ENCODE results near the gene C1GALT1. TPM values are rescaled to one million over a fixed set of nuclear protein-coding genes. Genes with fewer than 3 reads are reported as not detected.

C1GALT1 gene
- total RNA-seq, 1 donor from 2014 or later, result 35.8 TPM

DNA sequence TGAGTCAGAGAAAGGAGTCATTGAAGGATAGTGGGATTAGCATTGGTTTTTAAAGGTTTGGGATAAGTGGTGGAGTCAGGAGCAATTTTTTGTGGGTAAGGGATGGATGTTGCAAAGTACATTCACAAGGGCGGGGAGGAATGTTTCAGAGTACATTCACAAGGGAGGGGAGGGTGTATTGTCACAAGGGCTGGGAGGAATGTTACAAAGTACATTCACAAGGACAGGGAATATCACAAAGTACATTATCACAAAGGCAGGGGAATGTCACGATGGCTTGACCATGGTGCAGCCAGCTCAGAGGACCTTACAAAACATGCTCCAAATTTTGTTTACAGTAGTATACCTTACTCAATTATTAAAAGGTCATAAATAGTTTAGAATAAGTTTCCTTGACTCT is 30.3 kb downstream of the C1GALT1 start:
- no peak overlapping the region for H3K4me3 Mint-ChIP-seq
- peaks cover 35% of the 10 kb centered on the region for H3K36me3 Mint-ChIP-seq (ENCODE audit: low read depth)
- DNase-seq (ENCODE audit: low spot score), result no peak
- H3K27ac Mint-ChIP-seq, result no peak overlapping the region
- H3K27me3 Mint-ChIP-seq (ENCODE audit: insufficient read depth), result no peaks in the 10 kb centered on the region
- no peaks in the 10 kb centered on the region for H3K9me3 Mint-ChIP-seq
- peaks cover 6% of the 10 kb centered on the region for H3K4me1 Mint-ChIP-seq (ENCODE audit: low read depth)
- intact Hi-C loops (cut with micrococcal nuclease), result no loop called here

DNA sequence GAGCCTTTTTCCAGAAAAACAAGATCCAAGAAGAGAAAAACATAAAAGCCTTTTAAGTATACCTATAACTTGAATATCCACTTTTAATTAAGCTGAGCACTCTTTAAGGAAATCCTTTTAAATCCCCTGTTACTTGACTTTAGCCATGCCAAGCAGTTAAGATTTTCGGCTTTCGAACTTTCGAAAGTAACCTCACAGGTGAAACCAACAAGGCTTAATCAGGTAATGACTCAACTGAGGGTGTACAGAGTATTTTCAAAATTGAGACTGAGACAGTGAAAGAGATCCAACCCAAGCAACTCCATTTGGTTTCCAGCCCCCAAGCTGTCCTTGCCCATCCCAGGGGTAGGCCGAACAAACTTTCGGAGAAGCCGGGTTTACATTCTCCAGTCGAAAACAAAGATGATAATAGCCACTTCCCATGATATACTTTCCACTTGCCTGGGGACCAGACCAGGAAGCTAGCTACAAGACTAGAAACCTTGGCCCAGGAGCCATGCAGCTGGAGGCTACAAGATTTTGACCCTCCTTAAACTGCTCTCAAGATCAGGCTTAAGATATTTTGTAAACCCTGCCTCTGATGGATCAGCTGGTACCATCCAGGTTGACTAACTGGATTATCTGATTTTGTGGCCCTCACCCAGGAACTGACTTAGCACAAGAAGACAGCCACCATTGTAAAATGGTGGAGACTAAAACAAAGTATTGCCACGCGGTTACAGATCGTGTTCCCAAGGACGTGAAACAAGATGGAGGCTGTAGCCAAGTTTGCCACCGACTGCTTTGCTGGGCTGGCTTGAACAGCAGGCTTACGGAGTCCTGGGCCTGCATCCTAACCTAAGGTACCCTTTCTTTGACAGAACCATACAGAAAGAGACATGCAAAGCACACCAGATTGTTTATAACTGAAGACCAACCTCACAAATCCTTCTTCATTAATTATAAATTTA is 32.3 kb downstream of the C1GALT1 start:
- Mint-ChIP-seq H3K4me3 (no peak overlapping the region), H3K27me3 (ENCODE audit: insufficient read depth) (no peaks in the 10 kb centered on the region), H3K9me3 (no peaks in the 10 kb centered on the region), H3K27ac (no peak overlapping the region), H3K36me3 (ENCODE audit: low read depth) (peaks cover 39% of the 10 kb centered on the region), H3K4me1 (ENCODE audit: low read depth) (peaks cover 9% of the 10 kb centered on the region)
- DNase-seq (ENCODE audit: low spot score), result no peak
- intact Hi-C loops (cut with micrococcal nuclease), result no loop called here

DNA sequence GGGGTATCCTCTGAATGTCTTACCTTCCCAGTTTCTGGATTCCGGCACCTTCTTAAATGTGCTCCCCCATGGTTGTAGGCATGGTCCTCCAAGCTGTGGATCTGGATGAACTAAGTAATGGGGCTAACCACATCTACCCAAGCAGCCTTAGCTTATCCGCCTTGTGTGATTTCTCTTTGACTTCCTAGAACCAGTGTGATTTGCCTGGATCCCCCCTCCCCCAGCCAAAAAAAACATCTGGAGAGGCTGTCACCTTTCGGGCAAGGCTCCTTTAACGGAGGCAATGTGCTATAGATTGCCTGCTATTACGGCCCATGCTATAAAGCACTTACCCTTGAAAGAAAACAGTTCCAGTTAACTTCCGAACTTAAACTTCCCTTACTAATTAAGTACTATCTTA is 33.9 kb downstream of the C1GALT1 start:
- Mint-ChIP-seq H3K36me3 (ENCODE audit: low read depth) (peaks cover 37% of the 10 kb centered on the region), H3K4me3 (no peak overlapping the region)
- intact Hi-C loops (cut with micrococcal nuclease), result no loop called here

DNA sequence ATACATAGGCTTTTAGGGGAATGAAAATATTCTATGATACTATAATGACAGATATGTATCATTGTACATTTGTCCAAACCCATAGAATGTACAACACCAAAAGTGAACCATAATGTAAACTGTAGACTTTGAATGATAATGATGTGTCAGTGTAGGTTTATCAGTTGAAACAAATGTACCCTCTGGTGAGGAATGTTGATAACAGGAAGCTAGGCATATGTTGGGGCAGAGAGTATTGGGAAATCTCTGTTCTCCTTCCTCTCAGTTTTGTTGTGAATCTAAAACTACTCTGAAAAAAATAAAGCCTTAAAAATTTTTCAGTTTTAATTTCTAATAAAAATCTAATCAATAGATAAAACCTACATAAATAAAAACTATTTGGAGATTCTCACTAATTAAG is 36.9 kb downstream of the C1GALT1 start:
- Mint-ChIP-seq H3K27me3 (ENCODE audit: insufficient read depth) (no peaks in the 10 kb centered on the region), H3K36me3 (ENCODE audit: low read depth) (peaks cover 34% of the 10 kb centered on the region), H3K4me1 (ENCODE audit: low read depth) (peaks cover 27% of the 10 kb centered on the region), H3K9me3 (no peaks in the 10 kb centered on the region), H3K27ac (no peak overlapping the region), H3K4me3 (no peak overlapping the region)
- DNase-seq (ENCODE audit: low spot score), result no peak
- intact Hi-C loops (cut with micrococcal nuclease), result no loop called here

More for the DNA sequence above, 33.9 kb downstream of the C1GALT1 start:
- peaks cover 13% of the 10 kb centered on the region for H3K4me1 Mint-ChIP-seq (ENCODE audit: low read depth)
- no peak overlapping the region for H3K27ac Mint-ChIP-seq
- no peak for DNase-seq (ENCODE audit: low spot score)
- H3K27me3 Mint-ChIP-seq (ENCODE audit: insufficient read depth), result no peaks in the 10 kb centered on the region
- H3K9me3 Mint-ChIP-seq, result no peaks in the 10 kb centered on the region

DNA sequence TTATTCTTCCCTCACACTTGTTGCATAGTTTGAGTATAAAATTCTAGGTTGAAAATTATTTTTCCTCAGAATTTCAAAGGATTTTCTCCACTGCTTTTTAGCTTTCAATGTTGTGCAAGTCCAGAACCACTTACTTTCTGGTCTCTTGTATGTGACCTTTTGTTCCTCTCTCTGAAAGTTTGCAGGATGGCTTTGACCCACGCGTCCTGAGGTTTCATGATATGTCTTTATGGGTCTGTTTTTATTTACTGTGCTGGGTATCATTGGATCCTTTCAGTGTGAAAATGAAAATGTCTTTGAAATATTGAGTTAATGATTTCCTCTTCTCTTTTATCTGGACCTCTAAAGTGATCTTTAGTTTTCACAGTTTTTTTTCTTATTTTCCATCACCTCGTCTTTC is 38.5 kb downstream of the C1GALT1 start:
- no peaks in the 10 kb centered on the region for H3K27me3 Mint-ChIP-seq (ENCODE audit: insufficient read depth)
- DNase-seq (ENCODE audit: low spot score), result no peak
- peaks cover 27% of the 10 kb centered on the region for H3K4me1 Mint-ChIP-seq (ENCODE audit: low read depth)
- peaks cover 28% of the 10 kb centered on the region for H3K36me3 Mint-ChIP-seq (ENCODE audit: low read depth)
- no peak overlapping the region for H3K4me3 Mint-ChIP-seq
- no peaks in the 10 kb centered on the region for H3K9me3 Mint-ChIP-seq
- peak overlapping the region; percentile 24 for H3K27ac Mint-ChIP-seq
- intact Hi-C loops (cut with micrococcal nuclease), result no loop called here

DNA sequence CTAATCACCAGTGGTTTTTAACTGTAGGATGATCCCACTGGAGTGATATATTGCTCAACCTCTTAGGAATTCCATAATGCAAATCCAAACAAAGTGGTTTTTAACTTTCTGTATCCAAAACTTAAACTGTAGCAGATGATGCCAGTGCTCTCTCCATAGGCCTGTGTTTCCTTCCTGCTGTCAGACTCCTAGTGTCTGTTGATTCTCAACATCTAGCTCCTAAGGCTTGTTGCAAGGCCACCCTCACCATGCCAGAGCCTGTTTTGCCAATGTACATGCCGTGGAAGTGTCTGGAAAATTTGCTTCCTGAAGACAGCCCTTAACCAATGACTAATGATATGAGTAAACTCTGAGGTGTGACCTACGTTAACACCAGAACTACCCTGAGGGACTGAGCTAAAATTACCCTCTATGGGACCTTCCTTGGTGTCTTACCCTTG is 39.3 kb downstream of the C1GALT1 start:
- Mint-ChIP-seq H3K27me3 (ENCODE audit: insufficient read depth) (no peaks in the 10 kb centered on the region), H3K9me3 (no peaks in the 10 kb centered on the region), H3K4me3 (no peak overlapping the region), H3K27ac (no peak overlapping the region), H3K36me3 (ENCODE audit: low read depth) (peaks cover 24% of the 10 kb centered on the region), H3K4me1 (ENCODE audit: low read depth) (peaks cover 27% of the 10 kb centered on the region)
- no peak for DNase-seq (ENCODE audit: low spot score)
- intact Hi-C loops (cut with micrococcal nuclease), result no loop called here

DNA sequence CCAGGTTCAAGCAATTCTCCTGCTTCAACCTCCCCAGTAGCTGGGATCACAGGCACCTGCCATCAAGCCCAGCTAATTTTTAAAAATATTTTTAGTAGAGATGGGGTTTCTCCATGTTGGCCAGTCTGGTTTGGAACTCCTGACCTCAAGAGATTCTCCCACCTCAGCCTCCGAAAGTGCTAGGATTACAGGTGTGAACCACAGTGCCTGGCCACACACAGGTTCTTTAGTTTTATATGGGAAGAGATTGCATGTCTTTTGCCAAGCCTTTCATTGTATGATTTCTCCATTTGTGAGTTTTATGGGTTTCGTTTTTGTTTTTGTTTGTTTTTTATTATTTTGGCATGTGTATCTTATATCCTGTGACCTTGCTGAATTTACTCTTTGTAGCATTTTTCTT is 40.9 kb downstream of the C1GALT1 start:
- no peak for DNase-seq (ENCODE audit: low spot score)
- Mint-ChIP-seq H3K4me3 (no peak overlapping the region), H3K36me3 (ENCODE audit: low read depth) (peaks cover 13% of the 10 kb centered on the region), H3K27ac (no peak overlapping the region), H3K4me1 (ENCODE audit: low read depth) (peaks cover 22% of the 10 kb centered on the region), H3K27me3 (ENCODE audit: insufficient read depth) (no peaks in the 10 kb centered on the region), H3K9me3 (no peaks in the 10 kb centered on the region)
- intact Hi-C loops (cut with micrococcal nuclease), result no loop called here

DNA sequence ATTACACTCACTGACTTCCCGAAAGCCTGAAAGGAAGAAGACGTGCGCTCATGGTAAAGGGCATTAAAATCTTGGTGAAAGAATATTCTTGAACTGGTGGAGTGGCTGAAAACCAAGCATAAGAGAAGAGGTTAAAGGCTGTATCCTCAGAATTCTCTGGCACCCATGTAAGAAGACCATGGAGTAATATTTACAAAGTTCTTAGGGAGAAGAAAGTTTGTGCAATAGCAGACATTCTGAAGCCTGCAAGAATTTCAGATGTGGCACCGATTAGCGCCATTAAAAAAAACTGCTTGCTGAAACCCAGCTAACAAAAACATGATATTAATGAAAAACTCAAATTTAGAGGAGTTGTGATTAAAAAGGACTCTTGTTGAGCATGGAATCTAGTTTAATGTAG is 44.1 kb downstream of the C1GALT1 start:
- Mint-ChIP-seq H3K4me1 (ENCODE audit: low read depth) (peaks cover 19% of the 10 kb centered on the region), H3K9me3 (peaks cover 8% of the 10 kb centered on the region), H3K4me3 (no peak overlapping the region), H3K27ac (no peak overlapping the region), H3K36me3 (ENCODE audit: low read depth) (peaks cover 15% of the 10 kb centered on the region), H3K27me3 (ENCODE audit: insufficient read depth) (no peaks in the 10 kb centered on the region)
- DNase-seq (ENCODE audit: low spot score), result no peak
- intact Hi-C loops (cut with micrococcal nuclease), result no loop called here

DNA sequence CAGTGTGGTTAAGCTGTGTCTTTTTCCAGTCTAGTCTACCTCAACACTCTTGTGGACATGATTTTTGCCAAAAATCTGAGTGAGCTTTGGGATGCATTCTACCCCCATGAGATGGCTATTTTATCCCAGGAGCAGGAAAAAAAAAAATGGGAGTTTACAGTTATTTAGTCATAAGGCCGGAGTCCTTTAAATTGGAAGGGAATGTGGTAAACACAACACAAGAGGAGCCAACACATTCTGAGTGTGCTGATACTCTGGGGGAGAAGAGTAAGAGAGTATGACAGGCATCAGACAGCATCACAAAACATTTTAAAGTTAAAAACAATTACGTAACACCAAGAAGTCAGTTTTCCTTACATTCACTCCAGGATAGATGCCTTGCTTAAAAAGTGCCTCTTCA is 46.1 kb downstream of the C1GALT1 start:
- Mint-ChIP-seq H3K4me1 (ENCODE audit: low read depth) (peaks cover 24% of the 10 kb centered on the region), H3K36me3 (ENCODE audit: low read depth) (peaks cover 21% of the 10 kb centered on the region), H3K27ac (no peak overlapping the region), H3K27me3 (ENCODE audit: insufficient read depth) (no peaks in the 10 kb centered on the region), H3K4me3 (no peak overlapping the region), H3K9me3 (peaks cover 12% of the 10 kb centered on the region)
- DNase-seq (ENCODE audit: low spot score), result no peak
- intact Hi-C loops (cut with micrococcal nuclease), result no loop called here

DNA sequence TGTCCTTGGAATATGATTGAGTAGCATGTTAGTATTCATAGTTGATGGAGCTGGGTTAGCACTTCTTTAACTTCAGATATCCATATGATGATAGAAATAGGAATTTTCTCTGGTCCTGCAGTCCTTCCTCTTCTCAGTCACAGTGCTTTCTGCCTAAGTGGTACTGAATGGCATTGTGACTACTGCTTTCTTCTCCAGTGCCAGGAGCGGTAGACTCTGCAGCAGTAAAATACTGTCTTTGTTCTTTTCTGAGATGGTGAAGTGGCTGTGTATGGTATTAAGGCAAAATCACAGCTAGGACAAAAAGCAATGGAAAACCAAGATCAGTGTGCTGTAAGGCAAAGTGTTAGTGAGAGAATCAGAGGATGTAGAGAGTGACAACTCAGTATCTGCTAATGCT is 46.6 kb downstream of the C1GALT1 start:
- Mint-ChIP-seq H3K4me3 (no peak overlapping the region), H3K4me1 (ENCODE audit: low read depth) (peaks cover 22% of the 10 kb centered on the region), H3K27ac (no peak overlapping the region), H3K9me3 (peaks cover 12% of the 10 kb centered on the region), H3K27me3 (ENCODE audit: insufficient read depth) (no peaks in the 10 kb centered on the region), H3K36me3 (ENCODE audit: low read depth) (peaks cover 21% of the 10 kb centered on the region)
- intact Hi-C loops (cut with micrococcal nuclease), result no loop called here
- DNase-seq (ENCODE audit: low spot score), result no peak

DNA sequence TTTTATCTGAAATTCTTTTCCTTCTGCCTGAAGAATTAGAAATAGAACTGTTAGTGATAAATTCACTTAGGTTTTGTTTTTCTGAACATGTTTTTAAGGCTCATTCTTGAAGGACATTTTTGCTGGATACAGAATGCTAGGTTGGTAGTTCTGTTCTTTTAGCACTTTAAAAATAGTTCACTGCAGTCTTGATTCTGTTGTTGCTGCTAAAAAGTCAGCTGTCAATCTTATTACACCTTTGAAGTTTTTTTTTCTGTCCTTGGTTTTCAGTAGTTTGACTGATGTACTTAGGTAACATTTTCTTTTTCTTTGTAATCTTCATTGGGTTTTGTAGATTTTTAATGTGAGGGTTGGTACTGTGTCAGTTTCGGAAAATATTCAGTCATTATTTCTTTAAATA is 48.7 kb downstream of the C1GALT1 start:
- peaks cover 27% of the 10 kb centered on the region for H3K36me3 Mint-ChIP-seq (ENCODE audit: low read depth)
- no peaks in the 10 kb centered on the region for H3K27me3 Mint-ChIP-seq (ENCODE audit: insufficient read depth)
- intact Hi-C loops (cut with micrococcal nuclease), result no loop called here
- no peak overlapping the region for H3K4me3 Mint-ChIP-seq
- no peak overlapping the region for H3K27ac Mint-ChIP-seq
- DNase-seq (ENCODE audit: low spot score), result no peak
- peaks cover 22% of the 10 kb centered on the region for H3K4me1 Mint-ChIP-seq (ENCODE audit: low read depth)
- peaks cover 12% of the 10 kb centered on the region for H3K9me3 Mint-ChIP-seq

DNA sequence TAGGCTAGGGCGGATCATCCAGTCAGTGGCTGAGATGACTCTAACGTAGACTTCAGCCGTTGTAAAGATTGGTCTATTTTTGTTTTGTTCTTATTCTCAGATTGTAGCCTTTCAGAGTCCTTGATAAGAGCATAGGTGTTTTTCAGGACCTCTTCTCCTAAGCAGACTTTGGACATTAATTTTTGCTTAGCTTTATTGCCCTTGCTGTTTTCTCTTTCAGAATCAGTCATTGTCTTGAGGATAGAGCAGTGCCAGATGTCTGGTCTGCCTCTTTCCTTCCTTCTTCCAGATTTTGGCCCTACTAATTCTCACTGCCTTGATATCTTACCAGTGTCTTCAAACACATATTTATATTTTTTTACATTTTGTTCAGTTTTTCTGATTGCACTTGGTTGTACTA is 49.5 kb downstream of the C1GALT1 start:
- H3K4me1 Mint-ChIP-seq (ENCODE audit: low read depth), result peaks cover 22% of the 10 kb centered on the region
- H3K27ac Mint-ChIP-seq, result no peak overlapping the region
- H3K4me3 Mint-ChIP-seq, result no peak overlapping the region

DNA sequence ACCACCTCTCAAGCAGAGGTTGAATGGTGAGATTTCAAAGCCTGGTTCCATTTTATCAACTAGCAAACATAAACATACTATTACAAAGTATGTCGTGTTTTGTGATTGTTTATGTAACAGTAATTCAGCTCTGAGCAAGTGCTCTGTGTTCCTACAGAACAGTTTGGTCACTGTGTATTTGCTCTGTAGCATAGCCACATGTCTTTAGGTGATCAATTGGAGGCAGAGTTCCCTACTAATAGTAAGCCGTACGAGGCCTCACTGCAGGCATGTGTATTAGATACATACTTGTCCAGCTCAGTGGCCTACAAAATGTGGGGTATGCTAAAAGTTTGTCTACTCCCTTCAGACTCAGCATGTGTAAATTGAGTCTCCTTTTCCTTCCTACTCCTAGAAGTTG is 53.0 kb downstream of the C1GALT1 start:
- DNase-seq (ENCODE audit: low spot score), result no peak
- Mint-ChIP-seq H3K27me3 (ENCODE audit: insufficient read depth) (no peaks in the 10 kb centered on the region), H3K4me3 (no peak overlapping the region), H3K9me3 (peaks cover 12% of the 10 kb centered on the region), H3K36me3 (ENCODE audit: low read depth) (peaks cover 51% of the 10 kb centered on the region), H3K4me1 (ENCODE audit: low read depth) (peaks cover 22% of the 10 kb centered on the region), H3K27ac (no peak overlapping the region)
- intact Hi-C loops (cut with micrococcal nuclease), result no loop called here

More for the DNA sequence above, 49.5 kb downstream of the C1GALT1 start:
- Mint-ChIP-seq H3K27me3 (ENCODE audit: insufficient read depth) (no peaks in the 10 kb centered on the region), H3K36me3 (ENCODE audit: low read depth) (peaks cover 31% of the 10 kb centered on the region), H3K9me3 (peaks cover 12% of the 10 kb centered on the region)
- intact Hi-C loops (cut with micrococcal nuclease), result no loop called here
- DNase-seq (ENCODE audit: low spot score), result no peak
